Panc1 (cell line): Measurements from ENCODE around the gene ZNF516. TPM values are rescaled to one million over a fixed set of nuclear protein-coding genes. Genes with fewer than 3 reads are reported as not detected.
"Not testable (repeated sequence)": the region's sequence is repeated elsewhere in the genome, so short reads cannot be mapped to it uniquely, and the experiment has no call there.

ENCODE experiments used
- ATAC-seq: fragments of 200-7000 bp; cut with Tn5 transposase; 2 replicates; pipeline ENCODE4 v1.9.1; 2020; ENCODE audit warnings: mild to moderate bottlenecking, moderate library complexity
- BruUV-seq: library from RNA; stranded (reverse); fragments of 400-500 nt; replicated peaks from 2 replicates; lab custom pipeline; 2021; lab: Mats Ljungman, UMichigan
- CTCF ChIA-PET: fragments of 300-600 bp; sonication (Branson Sonifier 250); formaldehyde crosslinking; loops from one replicate; lab custom pipeline; 2022; ENCODE audit warnings: antibody characterized with exemption; lab: Charles Lee
- POLR2A ChIA-PET: fragments of 300-600 bp; sonication (Branson Sonifier 250); formaldehyde crosslinking; loops from one replicate; lab custom pipeline; 2022; ENCODE audit warnings: antibody characterized with exemption; lab: Charles Lee
- DNase-seq: peaks from one replicate; pipeline ENCODE4 v3.0.0-alpha.2; 2010; ENCODE audit warnings: low read depth, low spot score
- H3K27ac ChIP-seq: 2 replicates; pipeline ENCODE4 v1.5.1; 2011; ENCODE audit warnings: mild to moderate bottlenecking, low read length, inconsistent platforms
- H3K27me3 ChIP-seq: fragments of 200-500 bp; sonication (Bioruptor generic); 2 replicates; pipeline ENCODE4 v1.6.0; 2014; ENCODE audit warnings: low read length, inconsistent platforms; ENCODE audit not compliant: control insufficient read depth, insufficient read depth
- H3K36me3 ChIP-seq: fragments of 200-500 bp; sonication (Bioruptor generic); 2 replicates; pipeline ENCODE4 v1.5.1; 2014; ENCODE audit warnings: inconsistent platforms, mild to moderate bottlenecking, low read length, moderate library complexity; ENCODE audit not compliant: control insufficient read depth, insufficient read depth
- H3K4me1 ChIP-seq: 2 replicates; pipeline ENCODE4 v1.5.1; 2011; ENCODE audit warnings: inconsistent platforms, mild to moderate bottlenecking, low read length, moderate library complexity; ENCODE audit not compliant: control insufficient read depth, insufficient read depth
- H3K4me3 ChIP-seq, 2 experiments: 2 replicates each; pipeline ENCODE4 v1.5.1; 2011 to 2012; ENCODE audit warnings: low read depth in 2 of 2, low read length in 2 of 2, mild to moderate bottlenecking in 2 of 2, inconsistent platforms in 1 of 2, moderate library complexity in 1 of 2
- H3K9me3 ChIP-seq: fragments of 200-500 bp; sonication (Bioruptor generic); 2 replicates; pipeline ENCODE4 v1.5.1; 2014; ENCODE audit warnings: low read depth, mild to moderate bottlenecking, inconsistent platforms, low read length, moderate library complexity; ENCODE audit not compliant: control insufficient read depth, insufficient read depth
- CTCF ChIP-seq: fragments of 450-650 bp; IDR thresholded peaks from 2 replicates; pipeline ENCODE4 v1.5.1; 2017; ENCODE audit warnings: mild to moderate bottlenecking
- POLR2AphosphoS5 ChIP-seq: IDR thresholded peaks from 2 replicates; pipeline ENCODE4 v1.6.1; 2012; ENCODE audit warnings: mild to moderate bottlenecking, low read depth, low read length, moderate library complexity
- REST ChIP-seq, 2 experiments: IDR thresholded peaks; 2 replicates each; pipeline ENCODE4 v1.6.1; 2011 to 2012; ENCODE audit warnings: low read depth in 2 of 2, control low read depth in 1 of 2, low read length in 1 of 2, mild to moderate bottlenecking in 1 of 2, moderate library complexity in 1 of 2; ENCODE audit not compliant: insufficient read depth in 1 of 2
- SIN3A ChIP-seq: IDR thresholded peaks from 2 replicates; pipeline ENCODE4 v1.6.1; 2012; ENCODE audit warnings: low read depth, mild to moderate bottlenecking, low read length, moderate library complexity, borderline replicate concordance; ENCODE audit not compliant: insufficient read depth
- TCF7L2 ChIP-seq: IDR thresholded peaks from 2 replicates; pipeline ENCODE4 v1.6.1; 2011; ENCODE audit warnings: mild to moderate bottlenecking, low read depth, low read length, inconsistent platforms
- in situ Hi-C: cut with HindIII; loops from 2 replicates; pipeline ENCODE4 v1.10.0; 2016; ENCODE audit warnings: low sequenced_read_pairs, low pct_unique_long_range_greater_than_20kb
- intact Hi-C: fragments of 100-400 bp; cut with micrococcal nuclease; formaldehyde crosslinking; loops from one replicate; pipeline ENCODE4 v1.10.0; 2022; ENCODE audit not compliant: unreplicated experiment
- total RNA-seq: library from RNA; stranded (reverse); gene quantifications from one replicate; pipeline ENCODE4 v1.2.1, GENCODE V29; 2021; ENCODE audit not compliant: unreplicated experiment

ZNF516 gene
- total RNA-seq, 1 experiment from 2014 or later, result 28.6 TPM

- BruUV-seq, result no TSS peak
- POLR2A ChIA-PET, result no interaction called here
- H3K4me1 ChIP-seq, result peaks cover 42% of the 10 kb centered on the region
These were observed 20.2 kb downstream of the ZNF516 start for GRCh38 chr18:76474824-76475223.

GRCh38 chr18:76473521-76473920 is 21.5 kb downstream of the ZNF516 start:
- ChIA-PET POLR2A (interaction anchor here (0.6 kb wide), 1 partner anchor 58 kb away, joined by 3 read pairs; no protein-coding TSS in a partner anchor), CTCF (interaction anchor here (0.6 kb wide), 1 partner anchor 8 kb away, joined by 4 read pairs; no protein-coding TSS in a partner anchor)
- H3K4me3 ChIP-seq, DNase-seq, H3K27me3 ChIP-seq, intact Hi-C loops, BruUV-seq, H3K36me3 ChIP-seq, ATAC-seq, H3K9me3 ChIP-seq, in situ Hi-C loops, H3K27ac ChIP-seq: not testable (repeated sequence)
- H3K4me1 ChIP-seq, result peaks cover 35% of the 10 kb centered on the region

More at GRCh38 chr18:76474824-76475223, 20.2 kb downstream of the ZNF516 start:
- Histone ChIP-seq H3K36me3 (no peaks in the 10 kb centered on the region), H3K4me3 (no peak overlapping the region), H3K27me3 (no peaks in the 10 kb centered on the region), H3K27ac (no peak overlapping the region; the same call in 1 of the 2 replicates), H3K9me3 (no peaks in the 10 kb centered on the region)
- in situ Hi-C loops (no loop called here), intact Hi-C loops (loop anchor here (5.0 kb wide), 1 partner anchor 68 kb away; no protein-coding TSS in a partner anchor)
- DNase-seq, result no peak
- TF ChIP-seq TCF7L2 (no peak), CTCF (no peak), REST (IDR thresholded peaks at IDR 0.05; ENCODE audit: insufficient read depth in 1 of 2, low read depth in 2 of 2, low read length in 1 of 2) (no peak), POLR2AphosphoS5 (no peak), SIN3A (no peak)
- CTCF ChIA-PET, result no interaction called here
- no peak for ATAC-seq

GRCh38 chr18:76472829-76473228 is 22.2 kb downstream of the ZNF516 start:
- Histone ChIP-seq H3K36me3 (no peaks in the 10 kb centered on the region), H3K4me1 (peaks cover 34% of the 10 kb centered on the region), H3K27ac (no peak overlapping the region), H3K4me3 (no peak overlapping the region), H3K27me3 (no peaks in the 10 kb centered on the region), H3K9me3 (no peaks in the 10 kb centered on the region)
- in situ Hi-C loops, result no loop called here
- ChIA-PET CTCF (no interaction called here), POLR2A (no interaction called here)
- intact Hi-C loops, result no loop called here
- DNase-seq, result no peak
- no peak for ATAC-seq
- TF ChIP-seq TCF7L2, result no peak
- TF ChIP-seq REST (IDR thresholded peaks at IDR 0.05; ENCODE audit: insufficient read depth in 1 of 2, low read depth in 2 of 2, low read length in 1 of 2), result no peak
- TF ChIP-seq CTCF, result no peak
- no peak for TF ChIP-seq POLR2AphosphoS5
- no peak for TF ChIP-seq SIN3A
- no TSS peak for BruUV-seq
